Stimulated activated CD8-positive, alpha-beta memory T cell treated with anti-CD3 and anti-CD28 coated beads, Interleukin-4, amount 100 ng/mL, for 1 hour (primary cell): ENCODE measurements around the gene ATG5.
"Not testable (repeated sequence)": the region's sequence is repeated elsewhere in the genome, so short reads cannot be mapped to it uniquely, and the experiment has no call there.

Experiments
- DNase-seq, 2 donors: peaks; one replicate each; pipeline ENCODE4 v3.0.0-alpha.2; 2020; ENCODE audit warnings: low read depth in 2 of 2, low spot score in 1 of 2

ATG5 gene

GRCh38 chr6:106315765-106316374 lies 9.7 kb downstream of the ATG5 start:
- no peak for DNase-seq

GRCh38 chr6:106309766-106310373 lies 15.7 kb downstream of the ATG5 start:
- DNase-seq, result no peak

- no peak for DNase-seq
These were observed 16.6 kb downstream of the ATG5 start for GRCh38 chr6:106308985-106309384.

GRCh38 chr6:106305740-106306139 lies 19.8 kb downstream of the ATG5 start:
- no peak for DNase-seq

- no peak for DNase-seq
These were observed 24.6 kb downstream of the ATG5 start for GRCh38 chr6:106300944-106301343.

- no peak for DNase-seq
These were observed 25.4 kb downstream of the ATG5 start for GRCh38 chr6:106300020-106300780.

- no peak for DNase-seq
These were observed 32.4 kb downstream of the ATG5 start for GRCh38 chr6:106293116-106293515.

GRCh38 chr6:106290954-106291353 lies 34.6 kb downstream of the ATG5 start:
- no peak for DNase-seq

- no peak for DNase-seq
These were observed 35.5 kb downstream of the ATG5 start for GRCh38 chr6:106290032-106290431.

GRCh38 chr6:106287215-106287614 lies 38.3 kb downstream of the ATG5 start:
- no peak for DNase-seq

- no peak for DNase-seq
These were observed 38.8 kb downstream of the ATG5 start for GRCh38 chr6:106286746-106287145.

GRCh38 chr6:106283481-106283880 lies 42.1 kb downstream of the ATG5 start:
- DNase-seq, result no peak

- no peak for DNase-seq
These were observed 43.9 kb downstream of the ATG5 start for GRCh38 chr6:106281661-106282060.

- DNase-seq, result no peak
These were observed 44.5 kb downstream of the ATG5 start for GRCh38 chr6:106281088-106281487.

GRCh38 chr6:106279179-106279578 lies 46.4 kb downstream of the ATG5 start:
- DNase-seq, result no peak

GRCh38 chr6:106275692-106276091 lies 49.9 kb downstream of the ATG5 start:
- DNase-seq, result no peak

GRCh38 chr6:106273087-106273486 lies 52.5 kb downstream of the ATG5 start:
- DNase-seq, result no peak

- DNase-seq, result no peak
These were observed 53.3 kb downstream of the ATG5 start for GRCh38 chr6:106272287-106272686.

GRCh38 chr6:106270414-106270813 lies 55.1 kb downstream of the ATG5 start:
- DNase-seq, result no peak

- DNase-seq, result not testable (repeated sequence)
These were observed 56.2 kb downstream of the ATG5 start for GRCh38 chr6:106269268-106269919.

- DNase-seq, result not testable (repeated sequence)
These were observed 57.1 kb downstream of the ATG5 start for GRCh38 chr6:106268500-106268899.

GRCh38 chr6:106264433-106264832 lies 61.1 kb downstream of the ATG5 start:
- not testable (repeated sequence) for DNase-seq
